AG08396 (cell line): Measurements from ENCODE around the gene CLK3.
"Not testable (repeated sequence)": the region's sequence is repeated elsewhere in the genome, so short reads cannot be mapped to it uniquely, and the experiment has no call there.

ENCODE experiments used
- DNase-seq: peaks from one replicate; pipeline ENCODE4 v3.0.0; 2012; ENCODE audit warnings: low spot score, mixed read lengths

Gene CLK3

GRCh38 chr15:74620636-74621545, 5.3 kb downstream of the CLK3 start:
- peak; percentile 84 for DNase-seq

DNA sequence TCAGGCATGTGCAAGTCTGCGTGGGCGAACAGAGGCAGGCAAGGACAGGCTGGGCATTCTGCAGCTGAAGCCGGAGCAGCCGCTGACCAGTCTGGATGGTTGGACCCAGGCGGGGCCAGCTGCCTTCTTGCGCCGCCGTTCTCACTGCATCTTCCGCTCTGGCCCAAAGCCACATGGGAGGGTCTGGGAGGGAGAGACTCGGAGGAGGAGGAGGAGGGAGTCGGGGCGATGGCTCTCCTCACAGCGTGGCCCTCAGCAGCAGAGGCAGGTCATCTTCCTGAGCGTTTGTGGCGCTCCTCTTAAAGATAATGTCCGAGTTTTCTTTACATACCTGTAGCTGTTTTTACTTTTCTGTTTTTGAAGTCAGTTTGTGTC, 5.9 kb downstream of the CLK3 start:
- no peak for DNase-seq

DNA sequence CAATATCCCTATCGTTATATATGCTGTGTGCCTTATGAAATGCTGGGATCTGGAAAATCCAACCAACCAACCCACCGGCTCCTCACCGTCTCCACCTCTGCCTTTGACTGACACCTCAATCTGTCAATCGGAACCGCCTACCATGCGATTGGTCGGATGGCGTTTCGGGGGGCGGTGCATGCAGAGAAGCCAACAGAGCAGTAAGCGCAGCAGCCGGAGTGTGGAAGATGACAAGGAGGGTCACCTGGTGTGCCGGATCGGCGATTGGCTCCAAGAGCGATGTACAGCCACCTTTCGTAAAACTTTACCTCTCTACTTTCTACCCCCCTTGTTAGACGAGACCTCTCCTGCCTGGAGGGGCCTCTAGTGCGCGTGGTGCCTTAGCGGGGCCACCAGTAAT, 6.3 kb downstream of the CLK3 start:
- no peak for DNase-seq

DNA sequence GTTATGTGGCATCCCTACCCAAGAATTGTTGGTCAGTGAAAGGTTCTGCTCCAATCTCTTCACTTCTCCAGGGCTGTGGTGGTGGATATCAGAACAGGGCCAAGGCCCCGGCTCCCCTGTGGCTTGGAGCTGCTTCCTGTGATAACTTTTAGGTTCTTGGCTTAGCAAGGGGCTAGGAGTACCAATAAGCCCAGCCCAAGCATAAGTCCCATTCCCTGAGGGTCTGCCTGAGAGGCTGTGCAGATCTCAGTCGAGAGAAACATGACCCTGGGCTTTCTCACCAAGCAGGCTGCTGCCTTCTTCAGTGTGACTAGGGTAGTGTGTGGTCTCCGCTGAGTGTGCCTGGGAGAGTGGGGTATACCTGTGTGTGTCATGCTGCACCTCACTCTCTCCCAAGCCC, 7.1 kb downstream of the CLK3 start:
- DNase-seq, result no peak

DNA sequence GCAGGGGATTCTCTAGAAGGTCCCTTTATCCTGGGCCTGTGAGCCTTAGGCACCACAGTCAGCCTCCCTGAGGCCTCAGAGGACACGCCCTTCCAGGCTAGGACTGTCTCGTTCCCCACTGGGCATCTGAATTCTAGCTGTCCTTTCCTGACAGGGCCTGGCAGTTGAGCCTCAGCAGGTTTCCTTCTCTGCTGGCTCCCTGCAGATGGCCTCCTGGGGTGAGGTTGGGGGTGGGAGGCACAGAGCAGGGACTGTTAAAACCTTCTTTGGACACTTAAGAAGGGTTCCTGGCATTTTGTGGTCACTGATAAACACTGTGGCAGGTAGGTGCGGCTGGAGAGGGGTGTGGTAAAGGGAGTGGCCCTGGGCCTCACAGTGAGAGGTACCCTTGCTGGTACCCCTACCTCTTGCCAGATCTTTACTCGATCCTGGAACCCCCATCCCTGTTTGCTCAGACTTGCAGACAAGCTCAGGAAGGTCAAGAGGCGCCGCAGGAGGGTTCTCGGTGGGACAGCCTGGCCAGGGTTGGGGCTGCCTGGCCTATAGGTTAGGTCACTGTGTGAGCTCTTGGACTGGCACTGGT, 8.5 kb downstream of the CLK3 start:
- DNase-seq, result no peak

DNA sequence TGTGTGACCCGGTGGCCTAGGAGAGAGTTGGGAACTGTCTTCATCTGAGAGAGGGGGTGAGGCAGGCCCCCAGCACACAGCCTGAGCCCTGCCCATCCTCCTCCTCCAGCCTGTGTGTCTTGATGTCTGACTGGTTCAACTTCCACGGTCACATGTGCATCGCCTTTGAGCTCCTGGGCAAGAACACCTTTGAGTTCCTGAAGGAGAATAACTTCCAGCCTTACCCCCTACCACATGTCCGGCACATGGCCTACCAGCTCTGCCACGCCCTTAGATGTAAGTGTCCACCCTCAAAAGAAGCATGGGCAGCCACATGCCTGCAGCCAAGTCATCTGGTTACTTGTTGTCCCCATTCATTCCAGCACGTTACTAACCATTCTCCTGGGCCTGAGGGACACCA, 10.1 kb downstream of the CLK3 start:
- no peak for DNase-seq

- DNase-seq, result no peak
Measured at GRCh38 chr15:74626336-74626735, 10.7 kb downstream of the CLK3 start.

- no peak for DNase-seq
Measured at GRCh38 chr15:74626752-74627692, 11.4 kb downstream of the CLK3 start.

GRCh38 chr15:74627766-74628165, 12.1 kb downstream of the CLK3 start:
- DNase-seq, result no peak

DNA sequence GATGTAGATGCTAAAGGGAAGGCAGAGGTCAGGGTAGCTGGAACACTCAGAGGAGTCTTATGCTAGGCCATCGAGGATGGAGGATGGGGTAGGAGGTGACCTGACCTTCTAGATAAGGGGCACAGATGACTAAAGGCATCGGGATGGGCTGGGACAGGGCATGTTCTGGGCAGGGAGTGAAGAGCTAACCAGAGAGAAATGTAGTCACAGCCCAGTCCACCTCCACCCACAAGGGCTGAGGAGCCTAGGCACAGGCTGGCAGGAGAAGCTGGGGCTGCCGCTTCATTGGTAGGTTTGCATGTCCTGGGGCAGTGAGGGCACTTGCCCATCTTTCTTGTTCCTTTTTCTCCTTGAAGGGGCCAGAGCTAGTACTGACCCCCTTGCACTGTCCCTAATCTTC, 12.6 kb downstream of the CLK3 start:
- DNase-seq, result no peak

GRCh38 chr15:74628949-74629348, 13.3 kb downstream of the CLK3 start:
- no peak for DNase-seq

DNA sequence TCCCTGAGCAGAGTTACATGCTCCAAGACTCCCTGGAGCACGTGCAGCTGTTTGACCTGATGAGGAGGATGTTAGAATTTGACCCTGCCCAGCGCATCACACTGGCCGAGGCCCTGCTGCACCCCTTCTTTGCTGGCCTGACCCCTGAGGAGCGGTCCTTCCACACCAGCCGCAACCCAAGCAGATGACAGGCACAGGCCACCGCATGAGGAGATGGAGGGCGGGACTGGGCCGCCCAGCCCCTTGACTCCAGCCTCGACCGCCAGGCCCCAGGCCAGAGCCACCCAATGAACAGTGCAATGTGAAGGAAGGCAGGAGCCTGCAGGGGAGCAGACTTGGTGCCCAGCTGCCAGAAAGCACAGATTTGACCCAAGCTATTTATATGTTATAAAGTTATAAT, 14.1 kb downstream of the CLK3 start:
- DNase-seq, result not testable (repeated sequence)

DNA sequence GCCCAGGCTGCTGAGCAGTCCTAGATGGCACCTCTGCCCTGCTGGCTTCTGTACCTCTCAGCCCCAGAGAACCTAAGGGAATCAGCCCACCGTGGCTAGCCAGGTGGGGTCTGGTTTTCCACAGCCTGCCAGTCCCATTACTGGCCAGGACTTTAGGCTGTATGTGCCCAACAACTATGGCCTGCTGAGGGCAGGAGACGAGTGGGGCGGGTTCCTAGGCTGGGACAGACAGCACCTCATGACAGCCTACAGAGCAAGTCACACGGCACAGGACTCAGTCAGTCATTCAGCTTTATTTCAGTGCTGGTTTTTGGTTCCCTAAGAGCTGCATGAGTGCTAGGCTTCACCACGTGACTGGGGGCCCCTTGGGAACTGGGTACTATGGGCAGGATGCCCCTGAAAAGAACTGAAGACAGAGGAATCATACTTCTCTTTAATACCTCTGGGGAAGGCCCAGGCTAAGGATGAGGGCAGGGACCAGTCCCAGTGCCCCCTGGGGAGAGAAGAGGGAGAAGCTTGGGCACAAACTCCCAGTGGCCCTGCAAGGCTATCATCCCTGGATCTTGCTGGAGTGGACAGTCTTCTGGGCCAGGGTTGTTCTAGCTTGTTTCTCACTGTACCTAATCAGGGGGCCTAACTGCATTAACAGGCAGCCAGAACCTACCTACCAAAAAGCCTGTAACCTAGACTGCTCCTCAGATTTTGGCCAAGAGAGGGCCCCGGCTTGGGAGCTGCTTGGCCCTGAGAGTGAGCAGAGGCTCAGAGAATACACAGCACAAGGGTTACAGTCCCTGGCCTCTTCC, 14.8 kb downstream of the CLK3 start:
- no peak for DNase-seq

GRCh38 chr15:74631087-74631385, 15.4 kb downstream of the CLK3 start:
- no peak for DNase-seq

DNA sequence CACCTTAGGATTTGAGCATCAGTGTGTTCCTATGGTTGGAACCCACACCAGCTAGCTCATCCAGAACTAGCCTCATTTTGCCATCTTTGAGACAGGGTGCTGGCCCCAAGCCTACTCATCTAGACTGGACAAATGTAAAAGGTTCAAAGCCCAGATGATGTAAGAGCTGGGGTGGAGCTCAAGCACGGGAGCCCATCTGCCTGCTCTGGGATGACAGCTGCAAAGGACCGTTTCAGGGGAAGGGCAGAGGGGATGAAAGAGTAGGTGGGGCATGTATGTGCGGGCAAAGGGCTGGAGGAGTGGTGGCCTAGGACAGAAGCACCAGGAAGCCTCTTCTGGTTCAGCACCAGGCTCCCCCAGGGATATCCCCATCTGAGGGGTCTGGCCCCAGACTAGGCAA, 15.8 kb downstream of the CLK3 start:
- DNase-seq, result no peak

DNA sequence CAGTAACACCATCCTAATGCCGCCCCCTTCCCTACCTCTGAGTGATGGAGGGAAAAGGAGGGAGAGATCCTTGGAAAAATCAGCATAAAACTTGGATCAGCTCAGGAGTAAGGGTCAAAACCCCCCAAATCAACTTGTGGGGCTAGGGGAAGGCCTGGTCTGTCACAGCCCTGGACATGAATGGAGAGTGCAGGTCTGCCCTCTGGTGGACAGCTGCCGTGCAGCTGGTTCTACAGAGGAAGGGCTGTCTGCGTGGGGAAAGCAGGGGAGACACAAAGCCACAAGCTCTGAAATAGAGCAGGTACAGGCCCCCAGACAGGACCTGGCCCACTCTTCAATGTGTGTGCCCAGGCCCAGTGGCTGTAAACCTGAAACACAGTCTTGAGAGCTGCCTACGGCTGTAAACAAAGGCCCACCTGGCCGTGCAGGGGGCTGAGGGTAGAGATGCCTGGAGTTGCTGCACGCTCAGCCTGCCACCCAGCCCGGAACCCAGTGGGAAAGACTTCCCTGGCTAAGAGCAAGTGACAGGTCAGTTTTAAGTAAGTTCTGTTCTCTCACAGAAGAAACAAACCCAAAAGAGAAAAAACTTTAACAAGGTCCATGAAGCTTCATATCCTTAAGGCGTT, 16.4 kb downstream of the CLK3 start:
- DNase-seq, result peak; percentile 80

- no peak for DNase-seq
Measured at GRCh38 chr15:74632601-74633000, 17.0 kb downstream of the CLK3 start.

DNA sequence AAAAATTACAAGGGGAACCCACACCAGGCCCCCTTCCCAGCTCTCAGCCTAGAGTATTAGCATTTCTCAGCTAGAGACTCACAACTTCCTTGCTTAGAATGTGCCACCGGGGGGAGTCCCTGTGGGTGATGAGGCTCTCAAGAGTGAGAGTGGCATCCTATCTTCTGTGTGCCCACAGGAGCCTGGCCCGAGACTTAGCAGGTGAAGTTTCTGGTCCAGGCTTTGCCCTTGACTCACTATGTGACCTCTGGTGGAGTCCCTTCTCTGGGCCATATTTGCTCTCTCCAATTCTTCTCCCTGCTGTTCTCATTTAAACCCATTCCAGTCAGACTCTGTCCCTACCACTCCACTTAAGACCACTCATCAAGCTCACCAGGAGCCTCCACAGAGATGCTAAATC, 18.1 kb downstream of the CLK3 start:
- no peak for DNase-seq

GRCh38 chr15:74635228-74635627, 19.6 kb downstream of the CLK3 start:
- peak; percentile 72 for DNase-seq

DNA sequence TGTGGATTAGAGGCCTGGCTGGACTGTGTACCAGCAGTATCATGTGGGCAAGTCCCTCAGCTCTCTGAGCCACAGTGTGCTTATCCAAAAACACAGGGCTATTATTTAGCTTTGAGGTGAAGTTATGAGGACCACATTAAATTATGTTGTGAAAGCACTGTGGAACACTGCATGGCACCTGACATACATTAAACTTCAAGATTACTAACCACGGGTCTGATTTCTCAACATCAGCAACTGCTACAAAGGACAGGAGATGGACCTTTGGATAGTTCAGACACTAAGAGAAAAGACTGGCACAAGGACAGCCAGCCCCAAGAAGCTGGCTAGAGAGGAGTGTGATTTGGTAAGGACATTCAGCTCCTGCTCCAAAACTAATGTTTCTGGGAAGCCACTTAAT, 21.3 kb downstream of the CLK3 start:
- no peak for DNase-seq

GRCh38 chr15:74641151-74641550, 25.5 kb downstream of the CLK3 start:
- DNase-seq, result no peak

- DNase-seq, result no peak
Measured at GRCh38 chr15:74642348-74642733, 26.7 kb downstream of the CLK3 start.
